Smooth muscle cell (in vitro differentiated cells): ENCODE measurements around the gene KRTAP10-4. TPM values are rescaled to one million over a fixed set of nuclear protein-coding genes. Genes with fewer than 3 reads are reported as not detected.

Source experiments
- DNase-seq: peaks from one replicate; lab custom pipeline; 2025; ENCODE audit not compliant: unreplicated experiment; lab: John Stamatoyannopoulos, UW
- H2AFZ ChIP-seq: fragments of 200-600 bp; sonication (generic); 2 replicates; pipeline ENCODE4 v1.6.0; 2016; ENCODE audit warnings: antibody characterized with exemption, low read depth, mild to moderate bottlenecking
- H3F3A ChIP-seq: fragments of 200-600 bp; sonication (generic); 2 replicates; pipeline ENCODE4 v1.6.0; 2017; ENCODE audit warnings: antibody characterized with exemption, low read depth
- H3K27ac ChIP-seq: fragments of 200-600 bp; sonication (generic); 2 replicates; pipeline ENCODE4 v1.5.1; 2016; ENCODE audit warnings: low read depth, mild to moderate bottlenecking
- H3K27me3 ChIP-seq: fragments of 200-600 bp; sonication (generic); 2 replicates; pipeline ENCODE4 v1.6.1; 2016; ENCODE audit warnings: low read depth, mild to moderate bottlenecking
- H3K36me3 ChIP-seq: fragments of 200-600 bp; sonication (generic); 2 replicates; pipeline ENCODE4 v1.5.1; 2016; ENCODE audit warnings: low read depth
- H3K4me1 ChIP-seq: fragments of 200-600 bp; sonication (generic); 2 replicates; pipeline ENCODE4 v1.5.1; 2016; ENCODE audit warnings: low read depth
- H3K4me2 ChIP-seq: fragments of 200-600 bp; sonication (generic); 2 replicates; pipeline ENCODE4 v1.6.0; 2016; ENCODE audit warnings: mild to moderate bottlenecking
- H3K4me3 ChIP-seq: fragments of 200-600 bp; sonication (generic); 2 replicates; pipeline ENCODE4 v1.5.1; 2016; ENCODE audit warnings: mild to moderate bottlenecking
- H3K79me2 ChIP-seq: fragments of 200-600 bp; sonication (generic); 2 replicates; pipeline ENCODE4 v1.6.0; 2016; ENCODE audit warnings: low read depth, mild to moderate bottlenecking
- H3K9ac ChIP-seq: fragments of 200-600 bp; sonication (generic); 2 replicates; pipeline ENCODE4 v1.6.0; 2016; ENCODE audit warnings: low read depth
- H3K9me3 ChIP-seq: fragments of 200-600 bp; sonication (generic); replicated peaks from 2 replicates; pipeline ENCODE4 v1.5.1; 2016; ENCODE audit warnings: low read depth
- H4K20me1 ChIP-seq: fragments of 200-600 bp; sonication (generic); 2 replicates; pipeline ENCODE4 v1.6.0; 2016; ENCODE audit warnings: low read depth
- WGBS: methylation state at CpG from one replicate; pipeline ENCODE4 v1.1.7; 2016; ENCODE audit warnings: low lambda C conversion rate; 5-methylcytosine and 5-hydroxymethylcytosine counted together
- polyA plus RNA-seq: library from polyadenylated mRNA; unstranded; fragments of >200 nt; fragmentation: Nextera tagmentation; extraction: Ambion mirVana; gene quantifications from 2 replicates; pipeline ENCODE4 v1.2.1, GENCODE V29; 2016
- total RNA-seq: library from RNA; depleted of rRNA; stranded (reverse); fragments of >200 nt; gene quantifications from 2 replicates; pipeline ENCODE4 v1.2.3, GENCODE V29; 2014
- TF ChIP-seq, protein P1 (sequence below): fragments of 200-600 bp; sonication (generic); IDR thresholded peaks from 2 replicates; pipeline ENCODE4 v1.5.1; 2017; ENCODE audit warnings: borderline replicate concordance, mild to moderate bottlenecking, antibody characterized with exemption; ENCODE audit not compliant: insufficient read depth, poor library complexity, severe bottlenecking

Gene KRTAP10-4
- total and polyA plus RNA-seq, 2 experiments from 2014 or later, result not detected

DNA sequence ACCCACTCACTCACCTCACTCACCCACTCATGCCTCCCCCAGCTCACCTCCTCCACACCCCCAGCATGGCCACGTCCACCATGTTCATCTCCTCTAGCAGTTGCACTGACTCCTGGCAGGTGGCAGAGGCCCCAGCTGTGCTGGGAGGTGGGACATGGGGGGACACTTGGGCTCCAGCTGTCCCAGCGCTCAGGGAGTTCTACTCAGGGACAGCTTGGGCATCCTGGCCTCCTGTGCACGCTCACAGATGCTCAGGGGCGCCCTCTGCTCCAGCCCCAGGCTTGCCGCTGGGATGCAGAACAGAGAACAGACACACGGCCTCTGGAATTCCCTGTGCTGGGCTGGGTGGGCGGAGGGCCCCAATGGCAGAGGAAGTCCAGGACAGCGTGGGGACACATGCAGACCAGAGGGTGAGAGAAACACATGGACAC, 43.6 kb downstream of the KRTAP10-4 start:
- DNase-seq, result no peak
- 60% methylated on average over 8 of the region's 8 CpGs for WGBS
- H3K4me1 ChIP-seq, result no peaks in the 10 kb centered on the region
- no peaks in the 10 kb centered on the region for H3K27me3 ChIP-seq
- no peaks in the 10 kb centered on the region for H4K20me1 ChIP-seq
- no peaks in the 10 kb centered on the region for H3K79me2 ChIP-seq
- TF ChIP-seq, protein P1, sequence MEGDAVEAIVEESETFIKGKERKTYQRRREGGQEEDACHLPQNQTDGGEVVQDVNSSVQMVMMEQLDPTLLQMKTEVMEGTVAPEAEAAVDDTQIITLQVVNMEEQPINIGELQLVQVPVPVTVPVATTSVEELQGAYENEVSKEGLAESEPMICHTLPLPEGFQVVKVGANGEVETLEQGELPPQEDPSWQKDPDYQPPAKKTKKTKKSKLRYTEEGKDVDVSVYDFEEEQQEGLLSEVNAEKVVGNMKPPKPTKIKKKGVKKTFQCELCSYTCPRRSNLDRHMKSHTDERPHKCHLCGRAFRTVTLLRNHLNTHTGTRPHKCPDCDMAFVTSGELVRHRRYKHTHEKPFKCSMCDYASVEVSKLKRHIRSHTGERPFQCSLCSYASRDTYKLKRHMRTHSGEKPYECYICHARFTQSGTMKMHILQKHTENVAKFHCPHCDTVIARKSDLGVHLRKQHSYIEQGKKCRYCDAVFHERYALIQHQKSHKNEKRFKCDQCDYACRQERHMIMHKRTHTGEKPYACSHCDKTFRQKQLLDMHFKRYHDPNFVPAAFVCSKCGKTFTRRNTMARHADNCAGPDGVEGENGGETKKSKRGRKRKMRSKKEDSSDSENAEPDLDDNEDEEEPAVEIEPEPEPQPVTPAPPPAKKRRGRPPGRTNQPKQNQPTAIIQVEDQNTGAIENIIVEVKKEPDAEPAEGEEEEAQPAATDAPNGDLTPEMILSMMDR, result no peak
- no peak overlapping the region for H3K27ac ChIP-seq
- H3F3A ChIP-seq, result no peaks in the 10 kb centered on the region
- H3K4me3 ChIP-seq, result no peak overlapping the region
- no peak overlapping the region for H3K4me2 ChIP-seq
- no peak overlapping the region for H3K9ac ChIP-seq
- no peak overlapping the region for H2AFZ ChIP-seq
- H3K9me3 ChIP-seq, result no peaks in the 10 kb centered on the region
- no peaks in the 10 kb centered on the region for H3K36me3 ChIP-seq

DNA sequence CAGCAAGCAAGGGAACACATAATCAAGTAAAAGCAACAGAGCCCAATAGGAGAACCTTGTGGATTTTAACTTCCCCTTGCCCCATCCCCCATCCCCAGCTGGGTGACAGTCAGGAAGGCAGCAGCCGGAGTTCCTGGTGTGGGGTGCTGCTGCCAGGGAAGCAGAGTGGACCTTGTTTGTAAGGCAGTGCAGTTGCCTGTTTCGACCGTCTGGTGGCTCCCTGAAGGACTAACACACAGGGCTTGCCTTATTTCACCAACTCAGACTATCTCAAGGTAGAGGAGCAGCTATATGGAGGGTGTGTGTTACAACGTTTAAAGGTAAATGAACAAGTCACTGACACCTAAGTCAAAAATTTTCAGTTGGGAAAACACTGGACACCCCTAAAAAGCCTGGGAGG, 45.0 kb downstream of the KRTAP10-4 start:
- Histone ChIP-seq H3K4me2 (no peak overlapping the region), H3K4me3 (no peak overlapping the region), H3K27me3 (no peaks in the 10 kb centered on the region), H3K9ac (no peak overlapping the region), H2AFZ (no peak overlapping the region), H3K79me2 (no peaks in the 10 kb centered on the region), H3K9me3 (no peaks in the 10 kb centered on the region), H3F3A (no peaks in the 10 kb centered on the region), H4K20me1 (no peaks in the 10 kb centered on the region), H3K27ac (no peak overlapping the region), H3K36me3 (no peaks in the 10 kb centered on the region), H3K4me1 (no peaks in the 10 kb centered on the region)
- DNase-seq, result no peak
- TF ChIP-seq, protein P1, result no peak
- 62% methylated on average over 4 of the region's 4 CpGs for WGBS

DNA sequence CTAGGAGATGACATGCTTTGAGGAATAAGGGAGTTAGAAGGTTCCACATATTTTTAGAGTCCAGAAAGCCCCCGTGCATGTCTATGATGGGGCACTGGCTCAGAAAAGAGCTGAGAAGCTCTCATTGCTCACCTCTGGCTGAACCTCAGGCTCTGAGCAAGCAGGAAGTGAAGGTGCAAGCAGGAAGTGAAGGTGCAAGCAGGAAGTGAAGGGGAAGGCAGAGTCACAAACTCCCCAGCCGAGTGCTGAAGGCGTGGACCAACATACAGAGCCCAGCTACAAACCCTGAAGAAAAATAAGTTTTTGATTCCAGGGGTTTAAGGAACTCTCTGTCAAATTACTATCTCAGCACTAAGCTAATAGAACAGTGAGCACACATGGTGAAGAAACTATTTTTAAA, 45.4 kb downstream of the KRTAP10-4 start:
- Histone ChIP-seq H2AFZ (no peak overlapping the region), H3F3A (no peaks in the 10 kb centered on the region), H3K9ac (no peak overlapping the region), H3K4me2 (no peak overlapping the region), H3K36me3 (no peaks in the 10 kb centered on the region), H3K27ac (no peak overlapping the region), H3K9me3 (no peaks in the 10 kb centered on the region), H3K4me1 (no peaks in the 10 kb centered on the region), H3K4me3 (no peak overlapping the region), H3K27me3 (no peaks in the 10 kb centered on the region), H4K20me1 (no peaks in the 10 kb centered on the region), H3K79me2 (no peaks in the 10 kb centered on the region)
- no peak for DNase-seq
- TF ChIP-seq, protein P1, result no peak
- 93% methylated on average over 3 of the region's 3 CpGs for WGBS

DNA sequence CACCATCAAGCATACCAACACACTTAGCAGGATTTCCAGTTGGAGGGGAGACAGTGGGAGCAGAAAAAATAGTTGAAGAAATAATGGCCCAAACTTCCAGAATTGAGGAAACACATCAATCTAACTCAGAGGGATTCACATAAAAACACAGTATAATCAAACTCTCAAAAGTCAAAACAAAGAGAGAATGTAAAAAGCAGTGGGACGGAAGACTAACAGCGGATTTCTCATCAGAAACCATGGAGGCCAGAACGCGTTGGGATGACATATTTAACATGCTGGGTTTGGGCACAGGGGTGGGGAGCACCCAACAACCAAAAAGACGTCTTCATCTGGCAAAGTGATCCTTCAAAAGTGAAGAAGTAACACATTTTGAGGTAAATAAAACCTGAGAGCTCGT, 46.4 kb downstream of the KRTAP10-4 start:
- H3K79me2 ChIP-seq, result no peaks in the 10 kb centered on the region
- TF ChIP-seq, protein P1, result no peak
- no peaks in the 10 kb centered on the region for H3K27me3 ChIP-seq
- H3K36me3 ChIP-seq, result no peaks in the 10 kb centered on the region
- WGBS, result 87% methylated on average over 6 of the region's 6 CpGs
- no peaks in the 10 kb centered on the region for H3K4me1 ChIP-seq
- no peaks in the 10 kb centered on the region for H3F3A ChIP-seq
- no peak overlapping the region for H3K27ac ChIP-seq
- DNase-seq, result no peak
- H2AFZ ChIP-seq, result no peak overlapping the region
- no peak overlapping the region for H3K4me3 ChIP-seq
- no peak overlapping the region for H3K4me2 ChIP-seq
- H4K20me1 ChIP-seq, result no peaks in the 10 kb centered on the region
- no peak overlapping the region for H3K9ac ChIP-seq
- H3K9me3 ChIP-seq, result no peaks in the 10 kb centered on the region
